Gastrocnemius medialis (tissue), 4 donors: ENCODE results near the gene DIP2B. TPM values are rescaled to one million over a fixed set of nuclear protein-coding genes. Genes with fewer than 3 reads are reported as not detected.
"Not testable (repeated sequence)": the region's sequence is repeated elsewhere in the genome, so short reads cannot be mapped to it uniquely, and the experiment has no call there.

ENCODE experiments used
- ATAC-seq, 2 donors: fragments of 150-250 bp; one replicate each; pipeline ENCODE4 v1.9.1; 2016
- DNase-seq, 2 donors: peaks; one replicate each; pipeline ENCODE4 v3.0.0-alpha.2; 2019
- H3K27ac ChIP-seq, 4 donors: fragments of 200-600 bp; sonication (generic); 1 replicate in 1 of 4; 2 replicates in 3 of 4; pipeline ENCODE4 v1.5.1; 2016 to 2018; ENCODE audit warnings: mild to moderate bottlenecking in 2 of 4, moderate library complexity in 1 of 4
- H3K27me3 ChIP-seq, 3 donors: fragments of 200-600 bp; sonication (generic) in 2 of 3; 1 replicate in 1 of 3; 2 replicates in 2 of 3; pipeline versions ENCODE4 v1.5.1 to v1.6.0; 2016 to 2019; ENCODE audit warnings: mild to moderate bottlenecking in 1 of 3, moderate library complexity in 1 of 3
- H3K36me3 ChIP-seq, 2 donors: fragments of 200-600 bp; sonication (generic) in 1 of 2; one replicate each; pipeline ENCODE4 v1.5.1; 2017 to 2018
- H3K4me1 ChIP-seq, 2 donors: fragments of 200-600 bp; sonication (generic) in 1 of 2; one replicate each; pipeline ENCODE4 v1.5.1; 2016 to 2017; ENCODE audit warnings: mild to moderate bottlenecking in 2 of 2
- H3K4me3 ChIP-seq, 4 donors: fragments of 200-600 bp; sonication (generic) in 3 of 4; 1 replicate in 1 of 4; 2 replicates in 3 of 4; pipeline ENCODE4 v1.5.1; 2016 to 2019; ENCODE audit warnings: mild to moderate bottlenecking in 2 of 4
- H3K9me3 ChIP-seq, 3 donors: fragments of 200-600 bp; sonication (generic) in 2 of 3; 1 replicate in 1 of 3; 2 replicates in 2 of 3; pipeline ENCODE4 v1.5.1; 2016 to 2019
- POLR2A ChIP-seq, 2 donors: fragments of 450-650 bp; IDR thresholded peaks; one replicate each; pipeline ENCODE4 v1.6.1; 2017; ENCODE audit warnings: antibody characterized with exemption in 2 of 2, mild to moderate bottlenecking in 2 of 2, moderate library complexity in 2 of 2
- in situ Hi-C, 4 donors: fragments of 200-750 bp; cut with MboI; loops; one replicate each; pipeline versions ENCODE4 v1.15.0 to v1.8.0; 2017; ENCODE audit warnings: low sequenced_read_pairs in 4 of 4
- intact Hi-C: fragments of 100-400 bp; cut with DNase I; formaldehyde crosslinking; loops from one replicate; pipeline ENCODE4 v1.15.1; 2023; ENCODE audit warnings: low total_unique reads
- total RNA-seq, 4 donors: library from RNA; depleted of rRNA; stranded (reverse); fragments of >200 nt; gene quantifications; one replicate each; pipeline versions ENCODE4 v1.1.0 to v1.2.3, GENCODE V29; 2016
- TF ChIP-seq, protein P1 (sequence below), 5 experiments: fragments of 450-650 bp in 3 of 5; fragments of 200-600 bp in 2 of 5; sonication (generic) in 2 of 5; IDR thresholded peaks in 4 of 5; conservative IDR thresholded peaks in 1 of 5; 1 replicate in 4 of 5; 2 replicates in 1 of 5; pipeline ENCODE4 v1.5.1; 2016 to 2019; ENCODE audit warnings: antibody characterized with exemption in 5 of 5, mild to moderate bottlenecking in 3 of 5, moderate library complexity in 3 of 5

Gene DIP2B
- total RNA-seq, 4 donors from 2014 or later: 11.5 to 15.2 (median 12.2) TPM

- ATAC-seq (no peak), DNase-seq (peak in 1 of 2 donors; percentile 7)
- Histone ChIP-seq H3K27me3 (no peaks in the 10 kb centered on the region), H3K36me3 (no peaks in the 10 kb centered on the region), H3K4me3 (no peak overlapping the region), H3K4me1 (peaks cover 0 to 4% of the 10 kb centered on the region in 2 donors), H3K27ac (no peak overlapping the region), H3K9me3 (no peaks in the 10 kb centered on the region)
- TF ChIP-seq, protein P1, sequence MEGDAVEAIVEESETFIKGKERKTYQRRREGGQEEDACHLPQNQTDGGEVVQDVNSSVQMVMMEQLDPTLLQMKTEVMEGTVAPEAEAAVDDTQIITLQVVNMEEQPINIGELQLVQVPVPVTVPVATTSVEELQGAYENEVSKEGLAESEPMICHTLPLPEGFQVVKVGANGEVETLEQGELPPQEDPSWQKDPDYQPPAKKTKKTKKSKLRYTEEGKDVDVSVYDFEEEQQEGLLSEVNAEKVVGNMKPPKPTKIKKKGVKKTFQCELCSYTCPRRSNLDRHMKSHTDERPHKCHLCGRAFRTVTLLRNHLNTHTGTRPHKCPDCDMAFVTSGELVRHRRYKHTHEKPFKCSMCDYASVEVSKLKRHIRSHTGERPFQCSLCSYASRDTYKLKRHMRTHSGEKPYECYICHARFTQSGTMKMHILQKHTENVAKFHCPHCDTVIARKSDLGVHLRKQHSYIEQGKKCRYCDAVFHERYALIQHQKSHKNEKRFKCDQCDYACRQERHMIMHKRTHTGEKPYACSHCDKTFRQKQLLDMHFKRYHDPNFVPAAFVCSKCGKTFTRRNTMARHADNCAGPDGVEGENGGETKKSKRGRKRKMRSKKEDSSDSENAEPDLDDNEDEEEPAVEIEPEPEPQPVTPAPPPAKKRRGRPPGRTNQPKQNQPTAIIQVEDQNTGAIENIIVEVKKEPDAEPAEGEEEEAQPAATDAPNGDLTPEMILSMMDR (IDR thresholded peaks at IDR 0.05 in 4 of 5, conservative IDR thresholded peaks at IDR 0.05 in 1 of 5): no peak
- no peak for TF ChIP-seq POLR2A (IDR thresholded peaks at IDR 0.05)
- intact Hi-C loops (no loop called here), in situ Hi-C loops (no loop called here)
Measured at GRCh38 chr12:50538182-50538581, 33.4 kb downstream of the DIP2B start.

- intact Hi-C loops (no loop called here), in situ Hi-C loops (no loop called here)
- DNase-seq: no peak
- TF ChIP-seq, protein P1 (IDR thresholded peaks at IDR 0.05 in 4 of 5, conservative IDR thresholded peaks at IDR 0.05 in 1 of 5): no peak
- TF ChIP-seq POLR2A (IDR thresholded peaks at IDR 0.05): no peak
- Histone ChIP-seq H3K9me3 (no peaks in the 10 kb centered on the region), H3K4me1 (peaks cover under 1 to 2% of the 10 kb centered on the region in 2 donors), H3K27ac (no peak overlapping the region), H3K36me3 (no peaks in the 10 kb centered on the region), H3K4me3 (no peak overlapping the region), H3K27me3 (no peaks in the 10 kb centered on the region)
- ATAC-seq: no peak
Measured at GRCh38 chr12:50541139-50541538, 36.4 kb downstream of the DIP2B start.

- DNase-seq (no peak), ATAC-seq (peak in 1 of 2 donors; percentile 60)
- H3K9me3 ChIP-seq: no peaks in the 10 kb centered on the region
- H3K4me1 ChIP-seq: peaks cover 9 to 10% of the 10 kb centered on the region in 2 donors
- in situ Hi-C loops: no loop called here
- H3K4me3 ChIP-seq: no peak overlapping the region
- no peaks in the 10 kb centered on the region for H3K27me3 ChIP-seq
- no peak for TF ChIP-seq POLR2A (IDR thresholded peaks at IDR 0.05)
- TF ChIP-seq, protein P1 (IDR thresholded peaks at IDR 0.05 in 4 of 5, conservative IDR thresholded peaks at IDR 0.05 in 1 of 5): no peak
- no peak overlapping the region for H3K27ac ChIP-seq
- intact Hi-C loops: no loop called here
- H3K36me3 ChIP-seq: no peaks in the 10 kb centered on the region
Measured at GRCh38 chr12:50542448-50542847, 37.7 kb downstream of the DIP2B start.

GRCh38 chr12:50543188-50543587, 38.4 kb downstream of the DIP2B start:
- H3K4me3 ChIP-seq, in situ Hi-C loops, DNase-seq, H3K4me1 ChIP-seq, intact Hi-C loops, ATAC-seq, H3K9me3 ChIP-seq, H3K27ac ChIP-seq, H3K27me3 ChIP-seq, H3K36me3 ChIP-seq: not testable (repeated sequence)

DNA sequence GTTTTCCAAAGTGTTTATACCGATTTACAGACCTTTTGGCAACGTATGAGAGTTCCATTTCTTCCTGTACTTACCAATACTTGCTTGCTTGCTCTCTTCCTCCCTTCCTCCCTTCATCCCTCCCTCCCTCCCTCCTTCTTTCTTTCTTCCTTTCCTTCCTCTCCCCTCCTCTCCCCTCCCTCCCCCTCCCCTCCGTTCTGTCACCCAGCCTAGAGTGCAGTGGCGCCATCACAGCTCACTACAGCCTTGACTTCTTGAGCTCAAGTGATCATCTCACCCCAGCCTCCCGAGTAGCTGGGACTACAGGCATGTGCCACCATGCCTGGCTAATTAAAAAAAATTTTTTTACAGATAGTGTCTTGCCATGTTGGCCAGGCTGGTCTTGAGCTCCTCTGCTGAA, 40.4 kb downstream of the DIP2B start:
- in situ Hi-C loops (no loop called here), intact Hi-C loops (no loop called here)
- ATAC-seq (no peak), DNase-seq (no peak)
- TF ChIP-seq, protein P1 (IDR thresholded peaks at IDR 0.05 in 4 of 5, conservative IDR thresholded peaks at IDR 0.05 in 1 of 5): no peak
- TF ChIP-seq POLR2A (IDR thresholded peaks at IDR 0.05): no peak
- no peaks in the 10 kb centered on the region for H3K36me3 ChIP-seq
- no peaks in the 10 kb centered on the region for H3K27me3 ChIP-seq
- no peaks in the 10 kb centered on the region for H3K9me3 ChIP-seq
- no peak overlapping the region for H3K27ac ChIP-seq
- H3K4me3 ChIP-seq: no peak overlapping the region
- peaks cover 9 to 12% of the 10 kb centered on the region in 2 donors for H3K4me1 ChIP-seq
